Measurements from ENCODE around the gene PRKCZ. TPM values are rescaled to one million over a fixed set of nuclear protein-coding genes. Genes with fewer than 3 reads are reported as not detected.

The PRKCZ gene
- total RNA-seq, 1 donor from 2014 or later: 37.6 TPM

DNA sequence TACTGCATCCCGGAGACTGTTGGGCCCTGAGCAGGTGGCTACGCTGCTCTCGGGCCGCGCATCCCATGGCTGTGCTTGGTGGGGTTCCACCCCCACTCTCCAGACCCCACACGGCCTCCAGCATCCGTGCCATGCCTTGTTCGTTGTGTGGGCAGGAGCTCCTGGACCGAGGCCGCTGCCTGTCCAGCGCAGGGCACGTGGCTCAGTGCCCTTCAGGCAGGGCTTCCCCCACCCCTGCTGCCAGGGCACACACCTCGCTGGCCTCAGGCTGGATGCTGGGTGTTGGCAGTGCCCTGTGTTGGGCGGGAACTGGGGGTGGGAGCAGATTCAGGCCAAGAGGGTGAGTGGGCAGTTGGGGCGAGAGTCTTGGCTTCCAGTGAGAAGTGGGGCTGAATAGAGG lies 9.9 kb downstream of the PRKCZ start:
- Histone ChIP-seq H3K27me3 (ENCODE audit: control insufficient read depth, insufficient read depth, low read length) (no peaks in the 10 kb centered on the region), H3K4me3 (ENCODE audit: low read depth, low read length) (no peak overlapping the region), H3K36me3 (ENCODE audit: control insufficient read depth, insufficient read depth, low read length) (peaks cover 3% of the 10 kb centered on the region)
- DNase-seq (ENCODE audit: low read depth): no peak
- TF ChIP-seq, protein P1, sequence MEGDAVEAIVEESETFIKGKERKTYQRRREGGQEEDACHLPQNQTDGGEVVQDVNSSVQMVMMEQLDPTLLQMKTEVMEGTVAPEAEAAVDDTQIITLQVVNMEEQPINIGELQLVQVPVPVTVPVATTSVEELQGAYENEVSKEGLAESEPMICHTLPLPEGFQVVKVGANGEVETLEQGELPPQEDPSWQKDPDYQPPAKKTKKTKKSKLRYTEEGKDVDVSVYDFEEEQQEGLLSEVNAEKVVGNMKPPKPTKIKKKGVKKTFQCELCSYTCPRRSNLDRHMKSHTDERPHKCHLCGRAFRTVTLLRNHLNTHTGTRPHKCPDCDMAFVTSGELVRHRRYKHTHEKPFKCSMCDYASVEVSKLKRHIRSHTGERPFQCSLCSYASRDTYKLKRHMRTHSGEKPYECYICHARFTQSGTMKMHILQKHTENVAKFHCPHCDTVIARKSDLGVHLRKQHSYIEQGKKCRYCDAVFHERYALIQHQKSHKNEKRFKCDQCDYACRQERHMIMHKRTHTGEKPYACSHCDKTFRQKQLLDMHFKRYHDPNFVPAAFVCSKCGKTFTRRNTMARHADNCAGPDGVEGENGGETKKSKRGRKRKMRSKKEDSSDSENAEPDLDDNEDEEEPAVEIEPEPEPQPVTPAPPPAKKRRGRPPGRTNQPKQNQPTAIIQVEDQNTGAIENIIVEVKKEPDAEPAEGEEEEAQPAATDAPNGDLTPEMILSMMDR (IDR thresholded peaks at IDR 0.05; ENCODE audit: insufficient read depth, low read length, poor library complexity, severe bottlenecking): no peak

- H3K4me3 ChIP-seq (ENCODE audit: low read depth, low read length): no peak overlapping the region
- H3K36me3 ChIP-seq (ENCODE audit: control insufficient read depth, insufficient read depth, low read length): peaks cover 3% of the 10 kb centered on the region
- TF ChIP-seq, protein P1 (IDR thresholded peaks at IDR 0.05; ENCODE audit: insufficient read depth, low read length, poor library complexity, severe bottlenecking): no peak
- no peak for DNase-seq (ENCODE audit: low read depth)
- H3K27me3 ChIP-seq (ENCODE audit: control insufficient read depth, insufficient read depth, low read length): no peaks in the 10 kb centered on the region
Observed at GRCh38 chr1:2060535-2060934, 10.3 kb downstream of the PRKCZ start.

GRCh38 chr1:2061065-2061778 lies 11.0 kb downstream of the PRKCZ start:
- DNase-seq (ENCODE audit: low read depth): no peak
- H3K4me3 ChIP-seq (ENCODE audit: low read depth, low read length): no peak overlapping the region
- peaks cover 3% of the 10 kb centered on the region for H3K36me3 ChIP-seq (ENCODE audit: control insufficient read depth, insufficient read depth, low read length)
- TF ChIP-seq, protein P1 (IDR thresholded peaks at IDR 0.05; ENCODE audit: insufficient read depth, low read length, poor library complexity, severe bottlenecking): no peak
- no peaks in the 10 kb centered on the region for H3K27me3 ChIP-seq (ENCODE audit: control insufficient read depth, insufficient read depth, low read length)

GRCh38 chr1:2065699-2066098 lies 15.5 kb downstream of the PRKCZ start:
- H3K4me3 ChIP-seq (ENCODE audit: low read depth, low read length): no peak overlapping the region
- TF ChIP-seq, protein P1 (IDR thresholded peaks at IDR 0.05; ENCODE audit: insufficient read depth, low read length, poor library complexity, severe bottlenecking): no peak
- peaks cover 1% of the 10 kb centered on the region for H3K36me3 ChIP-seq (ENCODE audit: control insufficient read depth, insufficient read depth, low read length)
- DNase-seq (ENCODE audit: low read depth): no peak
- H3K27me3 ChIP-seq (ENCODE audit: control insufficient read depth, insufficient read depth, low read length): no peaks in the 10 kb centered on the region

GRCh38 chr1:2067393-2067792 lies 17.2 kb downstream of the PRKCZ start:
- H3K27me3 ChIP-seq (ENCODE audit: control insufficient read depth, insufficient read depth, low read length): no peaks in the 10 kb centered on the region
- no peak for DNase-seq (ENCODE audit: low read depth)

More at GRCh38 chr1:2067393-2067792, 17.2 kb downstream of the PRKCZ start:
- TF ChIP-seq, protein P1 (IDR thresholded peaks at IDR 0.05; ENCODE audit: insufficient read depth, low read length, poor library complexity, severe bottlenecking): no peak
- no peak overlapping the region for H3K4me3 ChIP-seq (ENCODE audit: low read depth, low read length)
- no peaks in the 10 kb centered on the region for H3K36me3 ChIP-seq (ENCODE audit: control insufficient read depth, insufficient read depth, low read length)
